ENCODE data around the gene MRPL37.

Gene MRPL37

GRCh38 chr1:54262244-54262643 lies 62.3 kb downstream of the MRPL37 start:
- no peaks in the 10 kb centered on the region for H3K27me3 ChIP-seq (ENCODE audit: insufficient read depth, low read length, poor library complexity)
- no peaks in the 10 kb centered on the region for H3K4me1 ChIP-seq (ENCODE audit: insufficient read depth, low read length)
- TF ChIP-seq CTCF (IDR thresholded peaks at IDR 0.05; ENCODE audit: borderline replicate concordance, extremely low read depth, low read length, poor library complexity, severe bottlenecking) (no peak), EZH2 (IDR thresholded peaks at IDR 0.05; ENCODE audit: borderline replicate concordance, low read depth, low read length, severe bottlenecking) (no peak)
- 0 out of 2 replicates have a peak overlapping the region, but pooled peaks have one; percentile 30 for H3K27ac ChIP-seq (ENCODE audit: low read length)
- peaks cover 70% of the 10 kb centered on the region for H3K79me2 ChIP-seq (ENCODE audit: insufficient read depth, low read length)
- DNase-seq (no peak), ATAC-seq (ENCODE audit: insufficient read depth, low read depth) (no peak)
- H3K36me3 ChIP-seq (ENCODE audit: insufficient read depth, low read length): peaks cover 60% of the 10 kb centered on the region
- no peak overlapping the region for H3K4me2 ChIP-seq (ENCODE audit: insufficient read depth, low read length)
- peaks cover 63% of the 10 kb centered on the region for H4K20me1 ChIP-seq (ENCODE audit: insufficient read depth, low read length)
- no peak overlapping the region for H2AFZ ChIP-seq (ENCODE audit: low read depth, low read length)
- no peak overlapping the region for H3K4me3 ChIP-seq (ENCODE audit: low read depth in 1 of 2, low read length in 2 of 2)
- H3K9ac ChIP-seq (ENCODE audit: low read depth, low read length): no peak overlapping the region
- H3K9me3 ChIP-seq (ENCODE audit: insufficient read depth, low read length, severe bottlenecking): no peaks in the 10 kb centered on the region

- Histone ChIP-seq H3K9ac (ENCODE audit: low read depth, low read length) (no peak overlapping the region), H3K36me3 (ENCODE audit: insufficient read depth, low read length) (peaks cover 58% of the 10 kb centered on the region)
- no peak; the same call in 2 of the 3 replicates for ATAC-seq (ENCODE audit: insufficient read depth, low read depth)
Observed at GRCh38 chr1:54263601-54264226, 63.7 kb downstream of the MRPL37 start.

GRCh38 chr1:54265126-54265525 lies 65.2 kb downstream of the MRPL37 start:
- peaks cover 89% of the 10 kb centered on the region for H3K79me2 ChIP-seq (ENCODE audit: insufficient read depth, low read length)
- DNase-seq (no peak), ATAC-seq (ENCODE audit: insufficient read depth, low read depth) (no peak)
- H3K27ac ChIP-seq (ENCODE audit: low read length): no peak overlapping the region
- TF ChIP-seq EZH2 (IDR thresholded peaks at IDR 0.05; ENCODE audit: borderline replicate concordance, low read depth, low read length, severe bottlenecking) (no peak), CTCF (IDR thresholded peaks at IDR 0.05; ENCODE audit: borderline replicate concordance, extremely low read depth, low read length, poor library complexity, severe bottlenecking) (no peak)
- H3K27me3 ChIP-seq (ENCODE audit: insufficient read depth, low read length, poor library complexity): no peaks in the 10 kb centered on the region
- H3K4me3 ChIP-seq (ENCODE audit: low read depth in 1 of 2, low read length in 2 of 2): no peak overlapping the region
- H3K36me3 ChIP-seq (ENCODE audit: insufficient read depth, low read length): peaks cover 64% of the 10 kb centered on the region
- no peak overlapping the region for H2AFZ ChIP-seq (ENCODE audit: low read depth, low read length)
- H4K20me1 ChIP-seq (ENCODE audit: insufficient read depth, low read length): peaks cover 72% of the 10 kb centered on the region
- H3K9me3 ChIP-seq (ENCODE audit: insufficient read depth, low read length, severe bottlenecking): no peaks in the 10 kb centered on the region
- no peak overlapping the region for H3K4me2 ChIP-seq (ENCODE audit: insufficient read depth, low read length)
- H3K4me1 ChIP-seq (ENCODE audit: insufficient read depth, low read length): no peaks in the 10 kb centered on the region
- H3K9ac ChIP-seq (ENCODE audit: low read depth, low read length): no peak overlapping the region

More at GRCh38 chr1:54263601-54264226, 63.7 kb downstream of the MRPL37 start:
- no peak overlapping the region for H3K4me3 ChIP-seq (ENCODE audit: low read depth in 1 of 2, low read length in 2 of 2)
- DNase-seq: no peak
- H3K79me2 ChIP-seq (ENCODE audit: insufficient read depth, low read length): peaks cover 82% of the 10 kb centered on the region
- H3K4me2 ChIP-seq (ENCODE audit: insufficient read depth, low read length): no peak overlapping the region
- peaks cover 67% of the 10 kb centered on the region for H4K20me1 ChIP-seq (ENCODE audit: insufficient read depth, low read length)
- no peak overlapping the region for H3K27ac ChIP-seq (ENCODE audit: low read length)
- H3K9me3 ChIP-seq (ENCODE audit: insufficient read depth, low read length, severe bottlenecking): no peaks in the 10 kb centered on the region
- no peaks in the 10 kb centered on the region for H3K4me1 ChIP-seq (ENCODE audit: insufficient read depth, low read length)
- no peak for TF ChIP-seq EZH2 (IDR thresholded peaks at IDR 0.05; ENCODE audit: borderline replicate concordance, low read depth, low read length, severe bottlenecking)
- TF ChIP-seq CTCF (IDR thresholded peaks at IDR 0.05; ENCODE audit: borderline replicate concordance, extremely low read depth, low read length, poor library complexity, severe bottlenecking): no peak
- no peak overlapping the region for H2AFZ ChIP-seq (ENCODE audit: low read depth, low read length)
- H3K27me3 ChIP-seq (ENCODE audit: insufficient read depth, low read length, poor library complexity): no peaks in the 10 kb centered on the region
